H9 (cell line): ENCODE data around the gene SH2D3C. TPM values are rescaled to one million over a fixed set of nuclear protein-coding genes. Genes with fewer than 3 reads are reported as not detected.

Experiments
- DNase-seq: peaks from one replicate; pipeline ENCODE4 v3.0.0-alpha.2; 2017
- H2AFZ ChIP-seq: one replicate; pipeline ENCODE4 v1.6.1; 2013; ENCODE audit warnings: mild to moderate bottlenecking, low read length, control low read depth, moderate library complexity
- H2AK5ac ChIP-seq: 2 replicates; pipeline ENCODE4 v1.6.1; 2013; ENCODE audit warnings: low read length, control low read depth, mixed read lengths; ENCODE audit not compliant: insufficient read length
- H2BK120ac ChIP-seq: one replicate; pipeline ENCODE4 v1.6.1; 2013; ENCODE audit warnings: low read depth, mild to moderate bottlenecking, low read length, control low read depth, inconsistent platforms; ENCODE audit not compliant: poor library complexity, severe bottlenecking
- H2BK12ac ChIP-seq: 2 replicates; pipeline ENCODE4 v1.6.1; 2013; ENCODE audit warnings: low read length, control low read depth, mixed read lengths, low read depth; ENCODE audit not compliant: insufficient read length
- H2BK15ac ChIP-seq: 2 replicates; pipeline ENCODE4 v1.6.1; 2013; ENCODE audit warnings: low read depth, low read length, control low read depth
- H2BK20ac ChIP-seq: one replicate; pipeline ENCODE4 v1.6.1; 2013; ENCODE audit warnings: low read depth, mild to moderate bottlenecking, low read length, control low read depth, inconsistent platforms; ENCODE audit not compliant: poor library complexity, severe bottlenecking
- H2BK5ac ChIP-seq: 2 replicates; pipeline ENCODE4 v1.6.1; 2013; ENCODE audit warnings: low read length, control low read depth, mixed read lengths; ENCODE audit not compliant: insufficient read length
- H3K14ac ChIP-seq: 2 replicates; pipeline ENCODE4 v1.6.1; 2013; ENCODE audit warnings: low read length, control low read depth; ENCODE audit not compliant: insufficient read depth
- H3K18ac ChIP-seq: 2 replicates; pipeline ENCODE4 v1.6.1; 2013; ENCODE audit warnings: low read depth, mild to moderate bottlenecking, mixed read lengths, low read length, control low read depth; ENCODE audit not compliant: insufficient read length
- H3K23ac ChIP-seq: 2 replicates; pipeline ENCODE4 v1.6.1; 2013; ENCODE audit warnings: low read length, control low read depth, mixed read lengths, low read depth; ENCODE audit not compliant: insufficient read length
- H3K23me2 ChIP-seq: 2 replicates; pipeline ENCODE4 v1.6.1; 2013; ENCODE audit warnings: low read depth, mild to moderate bottlenecking, mixed read lengths, low read length, control low read depth; ENCODE audit not compliant: insufficient read length, poor library complexity, severe bottlenecking
- H3K27ac ChIP-seq: 2 replicates; pipeline ENCODE4 v1.5.1; 2013; ENCODE audit warnings: low read length, control low read depth, mixed read lengths, low read depth; ENCODE audit not compliant: insufficient read length
- H3K27me3 ChIP-seq: 2 replicates; pipeline ENCODE4 v1.6.1; 2013; ENCODE audit warnings: low read length, control low read depth, inconsistent platforms; ENCODE audit not compliant: insufficient read depth
- H3K4ac ChIP-seq: 2 replicates; pipeline ENCODE4 v1.6.1; 2013; ENCODE audit warnings: low read depth, mild to moderate bottlenecking, control low read depth, inconsistent platforms, low read length, moderate library complexity
- H3K4me1 ChIP-seq: 2 replicates; pipeline ENCODE4 v1.6.1; 2013; ENCODE audit warnings: low read length, control low read depth, inconsistent platforms; ENCODE audit not compliant: insufficient read depth
- H3K4me2 ChIP-seq: 2 replicates; pipeline ENCODE4 v1.6.1; 2013; ENCODE audit warnings: low read length, control low read depth, mixed read lengths; ENCODE audit not compliant: insufficient read length, insufficient read depth
- H3K56ac ChIP-seq: 2 replicates; pipeline ENCODE4 v1.6.1; 2013; ENCODE audit warnings: low read depth, mild to moderate bottlenecking, mixed read lengths, low read length, control low read depth; ENCODE audit not compliant: insufficient read length
- H3K79me1 ChIP-seq: 2 replicates; pipeline ENCODE4 v1.6.1; 2013; ENCODE audit warnings: low read depth, mild to moderate bottlenecking, moderate library complexity, low read length, control low read depth, inconsistent platforms; ENCODE audit not compliant: insufficient read depth, poor library complexity, severe bottlenecking
- H3K79me2 ChIP-seq: 2 replicates; pipeline ENCODE4 v1.6.1; 2013; ENCODE audit warnings: low read length, control low read depth, inconsistent platforms; ENCODE audit not compliant: insufficient read depth
- H3K9ac ChIP-seq: 2 replicates; pipeline ENCODE4 v1.6.1; 2013; ENCODE audit warnings: low read length, control low read depth, mixed read lengths; ENCODE audit not compliant: insufficient read length; ENCODE audit errors: extremely low read depth
- H3K9me3 ChIP-seq: one replicate; pipeline ENCODE4 v1.6.1; 2013; ENCODE audit warnings: low read depth, low read length, inconsistent platforms; ENCODE audit not compliant: control insufficient read depth
- H3T11ph ChIP-seq: one replicate; pipeline ENCODE4 v1.6.1; 2013; ENCODE audit warnings: mild to moderate bottlenecking, low read length, control low read depth, inconsistent platforms
- H4K20me1 ChIP-seq: one replicate; pipeline ENCODE4 v1.6.1; 2013; ENCODE audit not compliant: control insufficient read depth, insufficient read length, insufficient read depth
- H4K5ac ChIP-seq: 2 replicates; pipeline ENCODE4 v1.6.1; 2013; ENCODE audit warnings: low read depth, mild to moderate bottlenecking, mixed read lengths, low read length, control low read depth; ENCODE audit not compliant: insufficient read length
- H4K8ac ChIP-seq: replicated peaks from 2 replicates; pipeline ENCODE4 v1.6.1; 2013; ENCODE audit warnings: low read length, control low read depth, mixed read lengths, low read depth; ENCODE audit not compliant: insufficient read length
- H4K91ac ChIP-seq: 2 replicates; pipeline ENCODE4 v1.6.1; 2013; ENCODE audit warnings: low read depth, mild to moderate bottlenecking, moderate library complexity, mixed read lengths, low read length, control low read depth; ENCODE audit not compliant: insufficient read length
- H3K27ac Mint-ChIP-seq, 3 experiments: 2 replicates in 2 of 3; 3 replicates in 1 of 3; pipeline ENCODE4 v1.8.0; 2020 to 2021; ENCODE audit warnings: mixed read lengths in 3 of 3, mild to moderate bottlenecking in 1 of 3, moderate library complexity in 1 of 3
- H3K27me3 Mint-ChIP-seq: 2 replicates; pipeline ENCODE4 v1.8.0; 2021; ENCODE audit warnings: low read depth, mild to moderate bottlenecking, moderate library complexity, mixed read lengths
- H3K36me3 Mint-ChIP-seq, 3 experiments: 2 replicates in 2 of 3; 3 replicates in 1 of 3; pipeline ENCODE4 v1.8.0; 2020 to 2021; ENCODE audit warnings: low read depth in 3 of 3, mixed read lengths in 3 of 3; ENCODE audit not compliant: insufficient read depth in 1 of 3
- H3K4me1 Mint-ChIP-seq, 2 experiments: 2 replicates each; pipeline ENCODE4 v1.8.0; 2020; ENCODE audit warnings: mixed read lengths in 2 of 2
- H3K4me3 Mint-ChIP-seq, 2 experiments: 2 replicates in 1 of 2; 3 replicates in 1 of 2; pipeline ENCODE4 v1.8.0; 2020 to 2021; ENCODE audit warnings: mild to moderate bottlenecking in 2 of 2, mixed read lengths in 2 of 2, moderate library complexity in 1 of 2
- H3K9me3 Mint-ChIP-seq, 2 experiments: 2 replicates in 1 of 2; 3 replicates in 1 of 2; pipeline ENCODE4 v1.8.0; 2020; ENCODE audit warnings: mild to moderate bottlenecking in 2 of 2, mixed read lengths in 2 of 2, moderate library complexity in 1 of 2
- CTCF ChIP-seq: fragments of 200-600 bp; sonication (generic); conservative IDR thresholded peaks from 3 replicates; pipeline ENCODE4 v1.8.0; 2021; ENCODE audit warnings: antibody characterized with exemption, mild to moderate bottlenecking
- WGBS: extraction: QIAGEN DNeasy Blood & Tissue Kit; methylation state at CpG from one replicate; pipeline ENCODE4 v1.1.7; 2013; ENCODE audit warnings: missing lambda C conversion rate, low lambda C conversion rate, mixed read lengths; ENCODE audit not compliant: insufficient read length; ENCODE audit errors: extremely low coverage; 5-methylcytosine and 5-hydroxymethylcytosine counted together
- total RNA-seq: library from RNA; stranded (reverse); gene quantifications from 2 replicates; pipeline ENCODE4 v1.2.1, GENCODE V29; 2021

SH2D3C gene
- total RNA-seq, 1 experiment from 2014 or later, result 1.7 TPM

DNA sequence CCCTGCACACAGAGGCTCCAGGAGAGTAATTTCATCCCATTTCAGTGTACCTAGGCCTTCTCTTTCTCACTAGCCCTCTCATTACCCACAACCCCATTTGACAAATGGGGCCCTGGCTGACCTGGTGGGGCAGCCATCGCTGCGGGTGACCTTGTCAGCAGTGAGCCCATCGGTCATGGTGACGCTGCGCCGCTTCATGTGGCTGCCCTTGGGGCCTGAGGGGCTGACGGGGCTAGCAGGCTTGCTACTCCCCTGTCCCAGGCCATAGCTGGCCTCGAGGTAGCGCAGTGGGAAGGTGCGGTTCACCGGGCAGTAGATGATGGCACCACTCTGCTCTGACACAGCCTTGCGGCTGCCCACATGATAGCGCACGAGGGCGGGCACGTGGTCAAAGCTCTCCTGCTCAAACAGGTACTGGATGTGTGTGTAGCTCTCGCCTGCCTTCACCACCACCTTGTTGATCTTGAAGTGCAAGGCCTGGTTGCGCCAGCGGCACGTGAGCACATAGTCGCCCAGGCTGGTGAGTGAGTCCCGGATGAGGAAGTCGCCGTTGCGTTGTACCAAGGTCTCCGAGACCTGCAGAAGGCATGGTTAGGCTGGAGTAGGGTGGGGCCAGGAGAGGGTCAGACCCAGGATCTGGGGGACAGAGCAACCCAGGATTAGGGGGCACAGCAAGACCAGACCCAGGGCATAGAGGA is 29.2 kb downstream of the SH2D3C start:
- H3K4me1 Mint-ChIP-seq, result peaks cover 0 to 6% of the 10 kb centered on the region in 2 experiments; a peak in 2 of 4 replicates
- Histone ChIP-seq H2BK20ac (no peak overlapping the region), H3K79me2 (no peaks in the 10 kb centered on the region), H4K8ac (no peak overlapping the region), H2BK120ac (no peak overlapping the region), H2BK15ac (no peak overlapping the region), H3K23ac (no peak overlapping the region), H3K4me2 (no peak overlapping the region), H3K9me3 (no peaks in the 10 kb centered on the region), H2BK5ac (no peak overlapping the region), H3T11ph (no peak overlapping the region), H3K79me1 (no peaks in the 10 kb centered on the region), H2AFZ (no peak overlapping the region), H3K27ac (no peak overlapping the region), H2AK5ac (no peak overlapping the region), H3K56ac (no peak overlapping the region), H3K4me1 (no peaks in the 10 kb centered on the region), H3K27me3 (no peaks in the 10 kb centered on the region), H3K18ac (no peak overlapping the region), H4K91ac (no peak overlapping the region), H3K14ac (no peak overlapping the region), H3K23me2 (no peaks in the 10 kb centered on the region), H2BK12ac (no peak overlapping the region), H4K20me1 (no peaks in the 10 kb centered on the region), H3K4ac (no peak overlapping the region), H3K9ac (no peak overlapping the region), H4K5ac (no peak overlapping the region)
- WGBS, result no CpG with 5 or more reads among the region's 26 CpGs
- no peaks in the 10 kb centered on the region for H3K9me3 Mint-ChIP-seq
- no peak for TF ChIP-seq CTCF
- DNase-seq, result no peak
- peaks cover 0 to 12% (median 0%) of the 10 kb centered on the region in 3 experiments; a peak in 2 of 7 replicates for H3K36me3 Mint-ChIP-seq
- peaks cover 27% of the 10 kb centered on the region for H3K27me3 Mint-ChIP-seq
- no peak overlapping the region for H3K27ac Mint-ChIP-seq
- H3K4me3 Mint-ChIP-seq, result no peak overlapping the region; a peak in 1 of 5 replicates
